DMS114 treated with DMSO at 0.1 percent for 48 hours (cell line): ENCODE data around the gene RAB11B.
"Not testable (repeated sequence)": the region's sequence is repeated elsewhere in the genome, so short reads cannot be mapped to it uniquely, and the experiment has no call there.

Experiments used
- DNase-seq: peaks from one replicate; lab custom pipeline; 2025; ENCODE audit not compliant: unreplicated experiment; lab: John Stamatoyannopoulos, UW

Gene RAB11B

DNA sequence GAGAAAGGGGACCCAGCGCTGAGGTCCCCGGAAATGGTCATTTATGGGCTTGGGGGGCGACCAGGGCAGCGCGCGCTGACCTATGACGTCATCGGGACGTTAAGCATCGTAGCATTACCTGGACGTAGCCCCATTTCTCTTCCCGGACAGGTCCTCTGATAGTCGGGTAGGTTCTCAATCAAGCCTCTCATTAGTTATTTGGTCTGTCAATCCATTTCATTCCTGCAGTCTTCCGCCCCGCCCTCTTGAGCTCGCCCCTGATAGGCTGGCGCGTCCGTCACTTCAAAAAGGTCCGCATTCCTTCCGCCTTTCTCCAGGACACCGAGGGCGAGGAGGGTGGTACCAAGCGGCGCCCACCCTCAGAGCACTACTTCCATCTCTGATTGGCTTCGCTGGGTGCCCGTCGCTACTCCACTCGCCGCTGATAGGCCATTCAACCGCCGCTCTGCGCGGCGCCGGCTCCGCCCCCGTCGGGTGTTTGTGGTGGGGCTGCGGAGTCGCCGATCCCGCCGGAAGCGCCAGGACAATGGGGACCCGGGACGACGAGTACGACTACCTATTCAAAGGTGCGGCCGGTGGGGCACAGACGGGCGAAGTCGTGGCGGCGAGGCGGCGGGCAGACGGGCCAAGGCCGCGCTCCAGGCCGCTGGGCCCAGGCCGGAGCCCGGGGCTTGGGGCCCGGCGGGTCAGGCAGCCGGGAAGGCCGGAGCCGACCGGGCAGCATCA, at the start of gene RAB11B:
Gene RAB11B (plus strand): TSS at position 470 of the 726 bp plus-strand sequence. CDS start 57 bp downstream, at position 527.
- peak; percentile 98 for DNase-seq

DNA sequence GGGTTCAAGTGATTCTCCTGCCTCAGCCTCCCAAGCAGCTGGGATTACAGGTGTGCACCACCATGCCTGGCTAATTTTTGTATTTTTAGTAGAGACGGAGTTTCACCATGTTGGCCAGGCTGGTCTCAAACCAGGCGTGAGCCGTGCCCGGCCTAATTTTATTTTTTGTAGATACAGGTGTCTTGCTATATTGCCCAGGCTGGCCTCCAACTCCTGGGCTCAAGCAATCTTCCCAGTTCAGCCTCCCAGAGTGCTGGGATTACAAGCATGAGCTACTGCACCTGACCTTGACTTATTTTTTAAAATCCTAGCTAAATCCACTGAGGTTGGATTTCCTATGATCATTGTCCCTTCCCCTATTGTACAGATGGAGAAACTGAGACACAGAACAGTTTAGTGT, 48.7 kb upstream of the RAB11B start:
- DNase-seq, result not testable (repeated sequence)

DNA sequence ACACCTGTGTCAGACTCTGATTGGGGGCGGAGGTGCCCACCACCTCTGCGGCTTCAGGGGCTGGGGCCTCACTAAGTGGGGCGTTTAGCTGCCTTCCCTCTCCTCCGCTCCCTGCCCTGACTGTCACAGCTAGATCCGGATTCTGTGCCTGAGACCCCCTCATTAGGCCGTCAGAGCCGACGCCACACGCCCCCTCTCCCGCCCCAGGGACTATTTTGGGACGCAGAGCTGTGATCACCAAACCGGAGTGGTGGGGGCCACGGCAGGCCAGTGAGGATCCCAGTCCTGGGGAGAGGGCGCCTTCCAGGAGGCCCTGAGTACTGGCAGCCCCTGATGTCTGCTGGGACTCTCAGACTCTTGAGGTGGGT, 47.9 kb upstream of the RAB11B start:
- DNase-seq, result no peak

DNA sequence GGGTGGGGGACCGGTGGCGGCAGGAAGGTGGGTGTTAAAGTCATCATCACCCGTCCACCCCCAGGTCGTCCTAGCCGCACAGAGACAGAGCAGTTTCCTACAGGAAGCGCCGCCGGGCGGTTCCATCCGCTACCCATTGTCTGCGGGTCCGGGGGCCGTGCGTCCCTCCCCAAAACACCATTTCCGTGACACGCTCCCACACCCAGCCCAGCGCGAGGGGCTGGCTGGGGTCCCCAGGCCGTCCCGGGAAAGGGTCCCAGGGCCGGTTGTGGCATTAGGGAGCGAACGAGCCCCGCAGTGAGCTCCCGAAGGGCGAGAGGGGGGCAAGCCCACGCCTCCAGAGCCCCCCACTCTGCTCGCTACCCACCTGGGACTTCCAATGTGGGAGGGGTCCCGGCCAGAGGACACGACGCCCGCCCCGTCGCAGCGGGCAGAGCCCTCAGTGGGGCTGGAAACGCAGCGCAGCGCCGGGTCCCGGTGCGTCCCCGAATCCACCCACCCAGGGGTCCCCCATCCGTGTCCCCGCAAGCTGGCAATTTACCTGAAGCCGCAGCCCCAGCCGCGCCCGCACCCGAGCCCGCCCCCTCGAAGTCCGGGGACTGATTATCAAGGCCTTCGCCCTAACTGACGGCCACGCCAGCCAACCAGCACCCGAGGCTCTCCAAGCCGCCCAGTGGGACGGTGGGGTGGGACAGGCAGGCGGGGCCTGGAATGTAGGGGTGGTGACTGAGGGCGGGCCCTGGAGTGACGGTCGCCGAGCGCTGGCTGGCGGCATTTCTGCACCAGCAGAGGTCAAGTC, 47.3 kb upstream of the RAB11B start, which contains the start of gene KANK3:
Gene KANK3 (minus strand): TSS at position 579 of the 799 bp plus-strand sequence. CDS start 5,434 bp downstream, outside the sequence.
- DNase-seq, result peak; percentile 77

DNA sequence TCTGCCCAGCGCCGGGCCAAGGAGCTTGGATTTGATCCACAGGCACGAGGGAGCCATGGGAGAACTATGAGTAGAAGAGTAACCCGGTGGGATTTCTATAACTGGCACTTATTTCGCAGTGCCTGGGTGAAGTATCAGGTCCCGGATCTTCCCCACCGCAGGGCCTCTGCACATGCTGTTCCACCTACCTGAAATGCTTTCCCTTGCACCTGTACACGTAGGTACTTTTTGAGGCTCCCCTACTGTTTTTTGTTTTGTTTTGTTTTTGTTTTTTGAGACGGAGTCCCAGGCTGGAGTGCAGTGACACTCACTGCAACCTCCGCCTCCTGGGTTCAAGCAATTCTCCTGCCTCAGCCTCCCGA, 46.7 kb upstream of the RAB11B start:
- DNase-seq, result no peak

DNA sequence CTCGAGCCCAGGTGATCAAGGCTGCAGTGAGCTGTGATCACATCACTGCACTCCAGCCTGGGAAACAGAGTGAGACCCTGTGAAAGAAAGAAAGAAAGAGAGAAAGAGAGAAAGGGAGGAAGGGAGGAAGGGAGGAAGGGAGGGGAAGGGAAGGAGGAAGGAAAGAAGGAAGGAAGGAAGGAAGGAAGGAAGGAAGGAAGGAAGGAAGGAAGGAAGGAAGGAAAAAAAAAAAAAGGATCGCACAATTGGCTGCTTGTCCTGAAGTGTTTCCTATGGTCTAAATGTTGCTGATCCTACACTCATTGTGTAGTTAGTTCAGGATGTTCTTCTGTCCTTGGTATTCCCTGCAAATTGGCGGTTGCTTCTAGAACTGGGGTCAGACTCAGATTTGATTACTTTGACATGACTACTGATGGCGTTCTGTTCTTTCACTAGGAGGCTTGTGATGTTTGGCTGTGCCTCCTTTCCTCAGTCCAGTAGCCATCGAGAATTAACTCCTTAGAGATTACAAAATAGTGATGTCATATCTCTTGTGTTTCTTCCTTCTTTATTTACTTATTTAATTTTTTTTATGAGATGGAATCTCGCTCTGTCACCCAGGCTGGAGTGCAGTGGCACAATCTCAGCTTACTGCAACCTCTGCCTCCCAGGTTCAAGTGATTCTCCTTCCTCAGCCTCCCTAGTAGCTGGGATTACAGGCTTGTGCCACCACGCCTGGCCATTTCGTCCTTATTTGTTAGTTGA, 40.4 kb upstream of the RAB11B start:
- DNase-seq, result not testable (repeated sequence)

DNA sequence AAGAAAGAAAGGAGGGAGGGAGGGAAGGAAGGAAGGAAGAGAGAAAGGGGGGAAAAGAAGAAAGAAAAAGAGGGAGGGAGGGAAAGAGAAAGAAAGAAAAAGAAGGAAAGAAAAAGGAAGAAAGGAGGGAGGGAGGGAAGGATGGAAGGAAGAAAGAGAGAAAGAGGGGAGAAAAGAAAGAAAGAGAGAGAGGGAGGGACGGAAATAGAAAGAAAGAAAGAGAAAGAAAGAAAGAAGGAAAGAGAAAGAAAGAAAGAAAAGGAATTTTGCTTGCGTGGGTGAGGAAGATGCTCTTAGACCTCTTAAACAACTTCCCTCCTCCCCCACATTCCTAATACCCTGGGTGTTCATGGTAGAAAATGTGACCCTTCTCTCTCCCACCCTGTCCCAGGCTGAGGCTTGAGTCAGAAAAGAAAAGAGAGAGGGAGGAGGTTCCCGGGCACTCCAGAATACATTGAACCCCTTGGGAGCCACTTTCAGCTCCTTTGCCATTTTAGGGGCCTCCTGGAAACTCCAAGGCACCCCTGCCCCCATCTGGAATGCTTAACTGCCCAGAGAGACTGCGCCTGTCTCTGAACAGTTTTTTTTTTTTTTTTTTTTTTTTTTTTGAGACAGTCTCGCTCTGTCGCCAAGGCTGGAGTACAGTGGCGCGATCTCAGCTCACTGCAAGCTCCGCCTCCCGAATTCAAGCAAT, 37.9 kb upstream of the RAB11B start:
- no peak for DNase-seq

DNA sequence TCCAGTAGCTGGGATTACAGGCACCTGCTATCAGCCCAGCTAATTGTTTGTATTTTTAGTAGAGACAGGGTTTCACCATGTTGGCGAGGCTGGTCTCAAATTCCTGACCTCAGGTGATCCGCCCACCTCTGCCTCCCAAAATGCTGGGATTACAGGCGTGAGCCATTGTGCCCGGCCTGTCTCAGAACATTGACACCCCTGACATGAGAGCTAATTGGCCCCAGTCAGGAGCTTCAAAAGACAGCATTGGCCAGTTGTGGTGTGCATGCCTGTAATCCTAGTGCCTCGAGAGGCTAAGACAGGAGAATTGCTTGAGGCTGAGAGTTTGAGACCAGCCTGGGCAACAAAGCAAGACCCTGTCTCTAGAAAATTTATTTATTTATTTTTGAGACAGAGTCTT, 37.3 kb upstream of the RAB11B start:
- DNase-seq, result not testable (repeated sequence)

DNA sequence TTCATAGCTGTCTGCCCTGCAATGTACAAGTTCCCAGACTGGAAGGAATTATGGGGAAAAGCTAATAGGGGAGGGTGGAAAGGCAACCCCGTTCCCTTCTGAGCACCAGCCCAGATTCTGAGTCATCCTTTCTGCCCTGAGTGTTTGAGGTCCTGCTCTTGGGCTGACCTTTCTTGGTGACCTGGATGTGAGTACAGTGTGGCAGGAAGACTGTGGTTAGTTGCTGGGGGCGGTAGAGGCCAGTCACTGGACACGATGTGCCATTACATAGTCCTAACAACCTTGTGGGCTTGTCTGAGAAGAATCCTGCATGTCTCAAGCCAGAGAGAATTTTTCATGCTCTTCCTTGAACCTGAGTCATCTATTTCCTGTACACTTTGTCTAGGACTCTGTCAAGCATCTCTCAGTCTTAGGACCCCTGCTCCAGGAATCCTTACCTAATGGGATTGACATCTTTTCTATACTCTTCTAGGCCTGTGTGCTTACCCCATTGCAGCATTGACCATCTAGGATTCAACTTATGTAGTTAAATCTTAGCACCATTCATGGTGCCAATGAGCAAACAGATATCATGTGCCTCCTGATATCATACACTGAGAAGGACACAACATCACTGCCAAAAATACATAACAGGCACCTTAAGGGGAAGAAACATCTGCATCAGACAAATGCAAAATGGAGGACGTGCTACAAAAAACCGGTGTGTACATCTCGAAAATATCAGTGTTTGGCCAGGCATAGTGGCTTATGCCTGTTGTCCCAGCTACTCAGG, 34.3 kb upstream of the RAB11B start:
- no peak for DNase-seq

DNA sequence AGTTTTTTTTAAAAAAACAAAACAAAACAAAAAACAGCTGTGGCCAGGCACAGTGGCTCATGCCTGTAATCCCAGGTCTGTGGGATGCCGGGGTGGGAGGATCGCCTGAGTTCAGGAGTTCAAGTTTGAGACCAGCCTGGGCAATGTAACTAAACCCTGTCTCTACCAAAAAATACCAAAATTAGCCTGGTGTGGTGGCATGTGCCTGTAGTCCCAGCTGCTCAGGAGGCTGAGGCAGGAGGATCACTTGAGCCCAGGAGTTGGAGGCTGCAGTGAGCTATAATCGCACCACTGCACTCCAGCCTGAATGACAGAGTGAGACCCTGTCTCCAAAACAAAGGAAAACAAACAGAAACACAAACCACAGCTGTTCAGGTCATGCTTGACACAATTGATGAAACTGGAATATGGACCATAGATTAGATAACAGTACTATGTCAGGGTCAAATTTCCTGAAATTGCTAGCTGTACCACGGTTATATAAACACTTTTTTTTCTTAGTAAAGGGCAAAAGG, 33.1 kb upstream of the RAB11B start:
- DNase-seq, result no peak

DNA sequence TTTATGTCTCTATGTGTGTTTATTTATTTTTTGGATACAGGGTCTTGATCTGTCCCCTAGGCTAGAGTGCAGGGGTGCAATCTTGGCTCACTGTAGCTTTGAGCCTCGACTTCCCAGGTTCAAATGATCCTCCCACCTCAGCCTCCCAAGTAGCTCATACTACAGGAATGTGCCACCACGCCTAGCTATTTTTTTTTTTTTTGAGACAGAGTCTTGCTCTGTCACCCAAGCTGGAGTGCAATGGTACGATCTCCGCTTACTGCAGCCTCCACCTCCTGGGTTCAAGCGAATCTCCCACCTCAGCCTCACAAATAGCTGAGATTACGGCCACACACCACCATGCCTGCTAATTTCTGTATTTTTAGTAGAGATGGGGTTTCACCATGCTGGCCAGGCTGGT, 31.2 kb upstream of the RAB11B start:
- DNase-seq, result no peak

DNA sequence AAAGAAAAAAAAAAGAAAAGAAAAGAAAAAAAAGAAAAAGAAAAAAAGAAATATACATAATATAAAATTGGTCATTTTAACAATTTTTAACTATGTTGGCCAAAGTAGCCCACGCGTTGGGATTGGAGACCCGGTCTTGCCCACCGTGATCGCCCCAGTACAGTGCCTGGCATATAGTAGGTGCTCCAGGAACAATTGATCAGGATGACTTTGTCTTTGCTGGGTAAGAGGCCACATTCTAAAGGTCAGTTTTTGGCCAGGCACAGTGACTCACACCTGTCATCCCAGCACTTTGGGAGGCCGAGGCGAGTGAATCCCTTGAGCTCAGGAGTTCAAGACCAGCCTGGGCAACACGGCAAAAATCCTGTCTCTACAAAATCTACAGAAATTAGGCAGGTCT, 30.0 kb upstream of the RAB11B start:
- DNase-seq, result no peak

DNA sequence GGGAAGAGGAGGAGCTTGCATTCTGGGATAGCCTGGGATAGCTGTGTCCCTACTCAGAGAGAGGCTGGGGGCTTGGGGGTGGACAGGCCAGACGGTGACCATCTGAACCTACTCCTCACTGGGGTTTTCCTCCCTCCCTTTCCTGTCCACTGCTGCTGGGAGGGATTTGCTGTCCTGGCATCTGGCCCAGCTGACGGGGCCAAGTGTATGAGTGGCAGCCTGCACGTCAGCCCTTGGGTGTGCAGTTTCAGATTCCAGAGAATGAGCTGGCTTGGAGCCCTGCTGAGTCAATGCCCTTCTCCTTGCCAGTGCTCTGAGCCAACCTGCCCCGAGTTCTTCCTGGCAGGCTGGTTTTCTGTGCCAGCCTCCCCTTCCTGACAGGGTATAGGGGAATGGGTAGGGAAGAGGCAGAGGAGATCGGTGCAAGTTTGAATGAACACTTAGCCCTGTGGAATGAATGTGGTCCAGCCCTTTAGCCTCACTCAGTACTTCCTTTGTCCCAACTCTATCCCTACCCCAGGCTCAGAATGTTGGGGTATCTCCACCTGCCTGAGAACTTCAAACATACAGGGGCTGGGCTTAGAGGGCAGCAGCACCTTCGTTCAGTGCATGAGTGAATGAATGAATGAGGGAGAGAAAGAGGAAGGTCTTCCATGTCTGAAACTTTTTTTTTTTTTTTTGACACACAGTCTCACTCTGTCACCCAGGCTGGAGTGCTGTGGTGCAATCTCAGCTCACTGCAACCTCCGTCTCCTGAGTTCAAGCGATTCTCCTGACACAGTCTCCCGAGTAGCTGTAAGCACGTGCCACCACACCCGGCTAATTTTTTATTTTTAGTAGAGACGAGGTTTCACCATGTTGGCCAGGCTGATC, 28.0 kb upstream of the RAB11B start:
- DNase-seq, result no peak

DNA sequence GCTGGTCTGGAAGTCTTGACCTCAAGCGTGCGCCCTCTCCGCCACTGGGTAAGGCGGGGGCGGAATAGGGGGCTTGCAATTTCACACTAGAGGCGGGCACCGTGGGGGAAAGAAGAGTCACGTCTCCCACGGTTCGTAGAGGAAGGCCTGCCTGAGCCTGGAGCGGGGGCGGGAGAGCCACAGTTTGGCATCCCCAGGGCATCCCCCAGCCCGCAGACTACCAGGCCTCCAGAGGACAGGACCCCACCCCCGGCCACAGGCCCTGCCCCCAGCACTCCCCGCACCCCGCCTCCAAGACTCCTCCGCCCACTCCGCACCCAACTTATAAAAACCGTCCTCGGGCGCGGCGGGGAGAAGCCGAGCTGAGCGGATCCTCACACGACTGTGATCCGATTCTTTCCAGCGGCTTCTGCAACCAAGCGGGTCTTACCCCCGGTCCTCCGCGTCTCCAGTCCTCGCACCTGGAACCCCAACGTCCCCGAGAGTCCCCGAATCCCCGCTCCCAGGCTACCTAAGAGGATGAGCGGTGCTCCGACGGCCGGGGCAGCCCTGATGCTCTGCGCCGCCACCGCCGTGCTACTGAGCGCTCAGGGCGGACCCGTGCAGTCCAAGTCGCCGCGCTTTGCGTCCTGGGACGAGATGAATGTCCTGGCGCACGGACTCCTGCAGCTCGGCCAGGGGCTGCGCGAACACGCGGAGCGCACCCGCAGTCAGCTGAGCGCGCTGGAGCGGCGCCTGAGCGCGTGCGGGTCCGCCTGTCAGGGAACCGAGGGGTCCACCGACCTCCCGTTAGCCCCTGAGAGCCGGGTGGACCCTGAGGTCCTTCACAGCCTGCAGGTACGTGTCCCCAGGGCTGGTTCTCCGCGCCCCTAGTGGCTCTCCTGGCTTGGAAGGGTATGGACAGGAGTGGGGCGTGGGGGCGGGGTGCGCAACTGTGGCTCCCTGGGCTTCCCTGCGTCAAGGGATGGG, 26.1 kb upstream of the RAB11B start, which contains the start of gene ANGPTL4:
Gene ANGPTL4 (plus strand): TSS at position 353 of the 969 bp plus-strand sequence. CDS start 167 bp downstream, at position 520.
- DNase-seq, result no peak

DNA sequence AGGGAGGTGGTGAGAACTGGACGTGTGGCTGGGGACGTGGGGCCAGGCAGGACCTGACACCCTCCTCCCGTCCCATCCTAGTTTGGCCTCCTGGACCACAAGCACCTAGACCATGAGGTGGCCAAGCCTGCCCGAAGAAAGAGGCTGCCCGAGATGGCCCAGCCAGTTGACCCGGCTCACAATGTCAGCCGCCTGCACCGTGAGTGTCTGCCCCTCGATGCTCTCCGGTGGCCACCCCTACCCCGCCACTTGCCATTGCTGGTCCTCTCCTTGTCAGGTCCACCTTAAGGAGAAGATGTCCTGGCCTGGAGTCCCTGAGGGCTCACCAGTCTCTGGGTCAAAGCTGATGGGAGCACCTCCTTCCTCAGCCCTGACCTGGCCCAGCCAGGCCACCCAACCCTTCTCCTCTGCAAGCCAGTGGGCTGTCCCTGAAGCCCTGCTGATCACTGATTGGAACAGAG, 24.0 kb upstream of the RAB11B start:
- DNase-seq, result no peak

DNA sequence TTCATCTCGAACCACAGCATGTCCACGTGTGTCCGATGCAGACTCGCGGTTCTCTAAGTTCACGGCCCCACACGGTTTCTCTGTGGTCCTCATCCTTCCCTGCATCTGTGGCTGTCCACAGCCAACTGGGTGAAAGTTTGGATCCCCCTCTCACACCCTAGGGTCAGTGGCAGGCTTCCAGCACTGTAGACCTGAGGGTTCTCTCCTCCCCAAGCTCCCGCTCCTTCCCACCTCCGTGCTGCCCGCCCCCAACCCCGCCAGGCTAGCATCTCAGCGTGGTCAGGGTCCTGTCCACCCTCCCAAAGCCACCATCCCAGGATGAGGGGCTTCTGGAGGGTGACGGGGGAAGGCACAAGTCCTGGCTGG, 23.2 kb upstream of the RAB11B start:
- DNase-seq, result no peak

DNA sequence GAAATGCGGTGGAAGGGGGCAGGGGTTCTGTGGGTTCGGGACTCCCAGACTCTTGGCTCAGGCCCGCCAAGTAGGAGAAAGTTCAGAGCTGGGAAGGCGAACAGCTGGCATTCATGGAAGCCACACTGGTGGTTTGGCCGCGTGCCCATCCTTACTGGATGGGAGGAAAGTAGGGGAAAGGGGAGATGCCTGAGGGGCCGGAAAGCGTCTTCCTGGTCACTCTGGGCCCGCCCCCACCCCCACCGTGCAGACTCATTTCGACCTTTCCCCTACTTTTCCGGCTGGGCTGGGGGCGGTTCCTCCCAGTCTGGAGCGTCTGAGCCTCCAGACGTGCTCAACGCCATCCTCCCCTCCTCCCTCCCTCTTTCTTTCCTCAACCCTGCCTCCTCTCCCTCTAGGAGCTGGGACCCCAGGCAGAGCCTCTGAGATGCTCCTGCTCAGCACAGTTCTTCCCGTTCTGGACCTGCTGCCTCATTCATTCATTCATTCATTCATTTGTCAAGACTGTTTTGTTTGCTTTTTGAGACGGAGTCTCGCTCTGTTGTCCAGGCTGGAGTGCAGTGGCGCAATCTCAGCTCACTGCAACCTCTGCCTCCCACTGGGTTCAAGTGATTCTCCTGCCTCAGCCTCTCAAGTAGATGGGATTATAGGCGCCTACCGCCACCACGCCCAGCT, 22.7 kb upstream of the RAB11B start:
- no peak for DNase-seq
